MCF 10A (cell line): ENCODE measurements around the gene ZFX. TPM values are rescaled to one million over a fixed set of nuclear protein-coding genes. Genes with fewer than 3 reads are reported as not detected.

Source experiments
- BruUV-seq: library from RNA; stranded (reverse); fragments of 400-500 nt; replicated peaks from 2 replicates; lab custom pipeline; 2021; lab: Mats Ljungman, UMichigan
- CTCF ChIA-PET: fragments of 300-600 bp; sonication (Branson Sonifier 250); formaldehyde crosslinking; extraction: SDS; loops from one replicate; lab custom pipeline; 2021; ENCODE audit warnings: antibody characterized with exemption, inconsistent platforms; lab: Yijun Ruan, JAX
- POLR2A ChIA-PET: fragments of 300-600, 350-650 bp; sonication (Branson Sonifier 250); formaldehyde crosslinking; extraction: SDS; loops from one replicate; lab custom pipeline; 2020; ENCODE audit warnings: antibody characterized with exemption, inconsistent platforms; lab: Yijun Ruan, JAX
- DNase-seq: peaks from one replicate; pipeline ENCODE4 v3.0.0-alpha.2; 2018; ENCODE audit not compliant: unreplicated experiment
- H3K27ac Mint-ChIP-seq: one replicate; pipeline ENCODE4 v1.8.0; 2022; ENCODE audit warnings: mild to moderate bottlenecking, low read depth, mixed read lengths; ENCODE audit not compliant: unreplicated experiment
- H3K27me3 Mint-ChIP-seq: one replicate; pipeline ENCODE4 v1.8.0; 2022; ENCODE audit warnings: mixed read lengths; ENCODE audit not compliant: insufficient read depth, unreplicated experiment
- H3K36me3 Mint-ChIP-seq: one replicate; pipeline ENCODE4 v1.8.0; 2022; ENCODE audit warnings: mild to moderate bottlenecking, moderate library complexity, mixed read lengths; ENCODE audit not compliant: insufficient read depth, unreplicated experiment
- H3K4me1 Mint-ChIP-seq: one replicate; pipeline ENCODE4 v1.8.0; 2022; ENCODE audit warnings: mixed read lengths; ENCODE audit not compliant: insufficient read depth, unreplicated experiment
- H3K4me3 Mint-ChIP-seq: one replicate; pipeline ENCODE4 v1.8.0; 2022; ENCODE audit warnings: mild to moderate bottlenecking, moderate library complexity, mixed read lengths; ENCODE audit not compliant: unreplicated experiment
- H3K9me3 Mint-ChIP-seq: one replicate; pipeline ENCODE4 v1.8.0; 2022; ENCODE audit warnings: mixed read lengths; ENCODE audit not compliant: unreplicated experiment
- CTCF ChIP-seq: fragments of 200-600 bp; IDR thresholded peaks from one replicate; pipeline ENCODE4 v1.8.0; 2022; ENCODE audit warnings: antibody characterized with exemption, mild to moderate bottlenecking; ENCODE audit not compliant: unreplicated experiment
- intact Hi-C: fragments of 100-400 bp; cut with micrococcal nuclease; formaldehyde crosslinking; loops from 2 replicates; pipeline ENCODE4 v1.14.1; 2022
- total RNA-seq: library from RNA; stranded (reverse); gene quantifications from 2 replicates; pipeline ENCODE4 v1.2.3, GENCODE V29; 2022

ZFX gene
- total RNA-seq, 1 experiment from 2014 or later, result 72.3 TPM

GRCh38 chrX:24202465-24203031 lies 53.0 kb downstream of the ZFX start:
- peaks cover 20% of the 10 kb centered on the region for H3K36me3 Mint-ChIP-seq
- H3K27ac Mint-ChIP-seq, result peak overlapping the region; percentile 13
- no peaks in the 10 kb centered on the region for H3K9me3 Mint-ChIP-seq
- no TSS peak for BruUV-seq
- CTCF ChIA-PET, result interaction anchor here (0.6 to 1.4 kb wide), 2 partner anchors 57 to 1237 kb away, joined by 3 to 4 read pairs; no protein-coding TSS in a partner anchor
- TF ChIP-seq CTCF, result no peak
- H3K4me3 Mint-ChIP-seq, result no peak overlapping the region
- DNase-seq, result no peak
- intact Hi-C loops, result loop anchor here (10.0 kb wide), 1 partner anchor 48 kb away; no protein-coding TSS in a partner anchor
- no peaks in the 10 kb centered on the region for H3K27me3 Mint-ChIP-seq
- peaks cover 52% of the 10 kb centered on the region for H3K4me1 Mint-ChIP-seq
- POLR2A ChIA-PET, result interaction anchor here (0.6 to 1.4 kb wide), 3 partner anchors 14 to 77 kb away, joined by 3 to 4 read pairs (median 4); no protein-coding TSS in a partner anchor

GRCh38 chrX:24203072-24203808 lies 53.7 kb downstream of the ZFX start:
- no peak overlapping the region for H3K27ac Mint-ChIP-seq
- ChIA-PET POLR2A (interaction anchor here (0.6 to 1.4 kb wide), 4 partner anchors 15 to 78 kb away, joined by 3 to 4 read pairs (median 3); no protein-coding TSS in a partner anchor), CTCF (interaction anchor here (0.6 to 1.4 kb wide), 4 partner anchors 56 to 1236 kb away, joined by 3 to 4 read pairs (median 3); no protein-coding TSS in a partner anchor)
- no peak overlapping the region for H3K4me3 Mint-ChIP-seq
- intact Hi-C loops, result loop anchor here (10.0 kb wide), 1 partner anchor 48 kb away; no protein-coding TSS in a partner anchor
- DNase-seq, result no peak
- H3K27me3 Mint-ChIP-seq, result no peaks in the 10 kb centered on the region
- BruUV-seq, result no TSS peak
- TF ChIP-seq CTCF, result no peak
- H3K9me3 Mint-ChIP-seq, result no peaks in the 10 kb centered on the region
- peaks cover 24% of the 10 kb centered on the region for H3K36me3 Mint-ChIP-seq
- peaks cover 57% of the 10 kb centered on the region for H3K4me1 Mint-ChIP-seq

GRCh38 chrX:24204331-24204730 lies 54.8 kb downstream of the ZFX start:
- no peaks in the 10 kb centered on the region for H3K27me3 Mint-ChIP-seq
- H3K9me3 Mint-ChIP-seq, result no peaks in the 10 kb centered on the region
- no peak overlapping the region for H3K4me3 Mint-ChIP-seq
- H3K27ac Mint-ChIP-seq, result no peak overlapping the region
- CTCF ChIA-PET, result interaction anchor here (0.6 to 1.2 kb wide), 3 partner anchors 53 to 384 kb away, joined by 3 read pairs; no protein-coding TSS in a partner anchor
- peak; percentile 27 for DNase-seq
- intact Hi-C loops, result loop anchor here (10.0 kb wide), 1 partner anchor 50 kb away; no protein-coding TSS in a partner anchor
- POLR2A ChIA-PET, result interaction anchor here (0.9 to 1.5 kb wide), 3 partner anchors 16 to 32 kb away, joined by 3 to 5 read pairs (median 3); no protein-coding TSS in a partner anchor
- peaks cover 51% of the 10 kb centered on the region for H3K4me1 Mint-ChIP-seq
- H3K36me3 Mint-ChIP-seq, result peaks cover 28% of the 10 kb centered on the region
- TF ChIP-seq CTCF, result no peak
- BruUV-seq, result no TSS peak
